ENCODE measurements around the gene TMEM128. TPM values are rescaled to one million over a fixed set of nuclear protein-coding genes. Genes with fewer than 3 reads are reported as not detected.

Gene TMEM128
- total RNA-seq, 1 experiment from 2014 or later, result 21.5 TPM

Other genes starting within 250 kb of the TMEM128 start
- gene OTOP1, start 21.3 kb downstream of the TMEM128 start, total RNA-seq (2021), result not detected in 2 replicates
- 47.0 and 50.9 TPM in 2 replicates for gene LYAR, start 41.9 kb upstream of the TMEM128 start, total RNA-seq (2021)
- gene ZBTB49, start 42.0 kb upstream of the TMEM128 start, total RNA-seq (2021), result 6.7 and 8.7 TPM in 2 replicates
- 7.9 and 9.3 TPM in 2 replicates for gene NSG1, start 138.9 kb upstream of the TMEM128 start, total RNA-seq (2021)